NCI-H748 (cell line): ENCODE results near the gene ZFP92.
A peak's percentile ranks its signal among the peaks of the same experiment; 100 is the strongest.

Experiments used
- DNase-seq: peaks from one replicate; lab custom pipeline; 2025; ENCODE audit not compliant: unreplicated experiment; lab: John Stamatoyannopoulos, UW

The ZFP92 gene

GRCh38 chrX:153454901-153455550 lies 43.8 kb downstream of the ZFP92 start:
- DNase-seq, result no peak

GRCh38 chrX:153455571-153455970 lies 44.3 kb downstream of the ZFP92 start:
- no peak for DNase-seq

- DNase-seq, result no peak
Measured at GRCh38 chrX:153456161-153456560, 44.9 kb downstream of the ZFP92 start.

GRCh38 chrX:153456704-153457103 lies 45.4 kb downstream of the ZFP92 start:
- DNase-seq, result no peak

GRCh38 chrX:153457136-153457825 lies 46.0 kb downstream of the ZFP92 start:
- no peak for DNase-seq

- DNase-seq, result no peak
Measured at GRCh38 chrX:153457827-153458466, 46.7 kb downstream of the ZFP92 start.

- no peak for DNase-seq
Measured at GRCh38 chrX:153458476-153458875, 47.2 kb downstream of the ZFP92 start.

GRCh38 chrX:153459986-153460385 lies 48.7 kb downstream of the ZFP92 start:
- DNase-seq, result no peak

GRCh38 chrX:153460826-153461225 lies 49.6 kb downstream of the ZFP92 start:
- DNase-seq, result peak; percentile 36
